H9 (cell line): Measurements from ENCODE around the gene SPIB. TPM values are rescaled to one million over a fixed set of nuclear protein-coding genes. Genes with fewer than 3 reads are reported as not detected.

ENCODE experiments used
- DNase-seq: peaks from one replicate; pipeline ENCODE4 v3.0.0-alpha.2; 2017
- H2AFZ ChIP-seq: one replicate; pipeline ENCODE4 v1.6.1; 2013; ENCODE audit warnings: mild to moderate bottlenecking, low read length, control low read depth, moderate library complexity
- H2AK5ac ChIP-seq: 2 replicates; pipeline ENCODE4 v1.6.1; 2013; ENCODE audit warnings: low read length, control low read depth, mixed read lengths; ENCODE audit not compliant: insufficient read length
- H2BK120ac ChIP-seq: one replicate; pipeline ENCODE4 v1.6.1; 2013; ENCODE audit warnings: low read depth, mild to moderate bottlenecking, low read length, control low read depth, inconsistent platforms; ENCODE audit not compliant: poor library complexity, severe bottlenecking
- H2BK12ac ChIP-seq: 2 replicates; pipeline ENCODE4 v1.6.1; 2013; ENCODE audit warnings: low read length, control low read depth, mixed read lengths, low read depth; ENCODE audit not compliant: insufficient read length
- H2BK15ac ChIP-seq: 2 replicates; pipeline ENCODE4 v1.6.1; 2013; ENCODE audit warnings: low read depth, low read length, control low read depth
- H2BK20ac ChIP-seq: one replicate; pipeline ENCODE4 v1.6.1; 2013; ENCODE audit warnings: low read depth, mild to moderate bottlenecking, low read length, control low read depth, inconsistent platforms; ENCODE audit not compliant: poor library complexity, severe bottlenecking
- H2BK5ac ChIP-seq: 2 replicates; pipeline ENCODE4 v1.6.1; 2013; ENCODE audit warnings: low read length, control low read depth, mixed read lengths; ENCODE audit not compliant: insufficient read length
- H3K14ac ChIP-seq: 2 replicates; pipeline ENCODE4 v1.6.1; 2013; ENCODE audit warnings: low read length, control low read depth; ENCODE audit not compliant: insufficient read depth
- H3K18ac ChIP-seq: 2 replicates; pipeline ENCODE4 v1.6.1; 2013; ENCODE audit warnings: low read depth, mild to moderate bottlenecking, mixed read lengths, low read length, control low read depth; ENCODE audit not compliant: insufficient read length
- H3K23ac ChIP-seq: 2 replicates; pipeline ENCODE4 v1.6.1; 2013; ENCODE audit warnings: low read length, control low read depth, mixed read lengths, low read depth; ENCODE audit not compliant: insufficient read length
- H3K23me2 ChIP-seq: 2 replicates; pipeline ENCODE4 v1.6.1; 2013; ENCODE audit warnings: low read depth, mild to moderate bottlenecking, mixed read lengths, low read length, control low read depth; ENCODE audit not compliant: insufficient read length, poor library complexity, severe bottlenecking
- H3K27ac ChIP-seq: 2 replicates; pipeline ENCODE4 v1.5.1; 2013; ENCODE audit warnings: low read length, control low read depth, mixed read lengths, low read depth; ENCODE audit not compliant: insufficient read length
- H3K27me3 ChIP-seq: 2 replicates; pipeline ENCODE4 v1.6.1; 2013; ENCODE audit warnings: low read length, control low read depth, inconsistent platforms; ENCODE audit not compliant: insufficient read depth
- H3K4ac ChIP-seq: 2 replicates; pipeline ENCODE4 v1.6.1; 2013; ENCODE audit warnings: low read depth, mild to moderate bottlenecking, control low read depth, inconsistent platforms, low read length, moderate library complexity
- H3K4me1 ChIP-seq: 2 replicates; pipeline ENCODE4 v1.6.1; 2013; ENCODE audit warnings: low read length, control low read depth, inconsistent platforms; ENCODE audit not compliant: insufficient read depth
- H3K4me2 ChIP-seq: 2 replicates; pipeline ENCODE4 v1.6.1; 2013; ENCODE audit warnings: low read length, control low read depth, mixed read lengths; ENCODE audit not compliant: insufficient read length, insufficient read depth
- H3K56ac ChIP-seq: 2 replicates; pipeline ENCODE4 v1.6.1; 2013; ENCODE audit warnings: low read depth, mild to moderate bottlenecking, mixed read lengths, low read length, control low read depth; ENCODE audit not compliant: insufficient read length
- H3K79me1 ChIP-seq: 2 replicates; pipeline ENCODE4 v1.6.1; 2013; ENCODE audit warnings: low read depth, mild to moderate bottlenecking, moderate library complexity, low read length, control low read depth, inconsistent platforms; ENCODE audit not compliant: insufficient read depth, poor library complexity, severe bottlenecking
- H3K79me2 ChIP-seq: 2 replicates; pipeline ENCODE4 v1.6.1; 2013; ENCODE audit warnings: low read length, control low read depth, inconsistent platforms; ENCODE audit not compliant: insufficient read depth
- H3K9ac ChIP-seq: 2 replicates; pipeline ENCODE4 v1.6.1; 2013; ENCODE audit warnings: low read length, control low read depth, mixed read lengths; ENCODE audit not compliant: insufficient read length; ENCODE audit errors: extremely low read depth
- H3K9me3 ChIP-seq: one replicate; pipeline ENCODE4 v1.6.1; 2013; ENCODE audit warnings: low read depth, low read length, inconsistent platforms; ENCODE audit not compliant: control insufficient read depth
- H3T11ph ChIP-seq: one replicate; pipeline ENCODE4 v1.6.1; 2013; ENCODE audit warnings: mild to moderate bottlenecking, low read length, control low read depth, inconsistent platforms
- H4K20me1 ChIP-seq: one replicate; pipeline ENCODE4 v1.6.1; 2013; ENCODE audit not compliant: control insufficient read depth, insufficient read length, insufficient read depth
- H4K5ac ChIP-seq: 2 replicates; pipeline ENCODE4 v1.6.1; 2013; ENCODE audit warnings: low read depth, mild to moderate bottlenecking, mixed read lengths, low read length, control low read depth; ENCODE audit not compliant: insufficient read length
- H4K8ac ChIP-seq: replicated peaks from 2 replicates; pipeline ENCODE4 v1.6.1; 2013; ENCODE audit warnings: low read length, control low read depth, mixed read lengths, low read depth; ENCODE audit not compliant: insufficient read length
- H4K91ac ChIP-seq: 2 replicates; pipeline ENCODE4 v1.6.1; 2013; ENCODE audit warnings: low read depth, mild to moderate bottlenecking, moderate library complexity, mixed read lengths, low read length, control low read depth; ENCODE audit not compliant: insufficient read length
- H3K27ac Mint-ChIP-seq, 3 experiments: 2 replicates in 2 of 3; 3 replicates in 1 of 3; pipeline ENCODE4 v1.8.0; 2020 to 2021; ENCODE audit warnings: mixed read lengths in 3 of 3, mild to moderate bottlenecking in 1 of 3, moderate library complexity in 1 of 3
- H3K27me3 Mint-ChIP-seq: 2 replicates; pipeline ENCODE4 v1.8.0; 2021; ENCODE audit warnings: low read depth, mild to moderate bottlenecking, moderate library complexity, mixed read lengths
- H3K36me3 Mint-ChIP-seq, 3 experiments: 2 replicates in 2 of 3; 3 replicates in 1 of 3; pipeline ENCODE4 v1.8.0; 2020 to 2021; ENCODE audit warnings: low read depth in 3 of 3, mixed read lengths in 3 of 3; ENCODE audit not compliant: insufficient read depth in 1 of 3
- H3K4me1 Mint-ChIP-seq, 2 experiments: 2 replicates each; pipeline ENCODE4 v1.8.0; 2020; ENCODE audit warnings: mixed read lengths in 2 of 2
- H3K4me3 Mint-ChIP-seq, 2 experiments: 2 replicates in 1 of 2; 3 replicates in 1 of 2; pipeline ENCODE4 v1.8.0; 2020 to 2021; ENCODE audit warnings: mild to moderate bottlenecking in 2 of 2, mixed read lengths in 2 of 2, moderate library complexity in 1 of 2
- H3K9me3 Mint-ChIP-seq, 2 experiments: 2 replicates in 1 of 2; 3 replicates in 1 of 2; pipeline ENCODE4 v1.8.0; 2020; ENCODE audit warnings: mild to moderate bottlenecking in 2 of 2, mixed read lengths in 2 of 2, moderate library complexity in 1 of 2
- CTCF ChIP-seq: fragments of 200-600 bp; sonication (generic); conservative IDR thresholded peaks from 3 replicates; pipeline ENCODE4 v1.8.0; 2021; ENCODE audit warnings: antibody characterized with exemption, mild to moderate bottlenecking
- WGBS: extraction: QIAGEN DNeasy Blood & Tissue Kit; methylation state at CpG from one replicate; pipeline ENCODE4 v1.1.7; 2013; ENCODE audit warnings: missing lambda C conversion rate, low lambda C conversion rate, mixed read lengths; ENCODE audit not compliant: insufficient read length; ENCODE audit errors: extremely low coverage; 5-methylcytosine and 5-hydroxymethylcytosine counted together
- total RNA-seq: library from RNA; stranded (reverse); gene quantifications from 2 replicates; pipeline ENCODE4 v1.2.1, GENCODE V29; 2021

SPIB gene
- total RNA-seq, 1 experiment from 2014 or later = 33.3 TPM

GRCh38 chr19:50435627-50436026, 16.9 kb downstream of the SPIB start:
- Histone ChIP-seq H3K27me3 (no peaks in the 10 kb centered on the region), H4K20me1 (no peaks in the 10 kb centered on the region), H3K79me1 (no peaks in the 10 kb centered on the region), H2AFZ (no peak overlapping the region), H3K56ac (no peak overlapping the region), H2BK5ac (no peak overlapping the region), H3K14ac (no peak overlapping the region; the same call in 1 of the 2 replicates), H2AK5ac (no peak overlapping the region), H2BK120ac (no peak overlapping the region), H2BK12ac (no peak overlapping the region), H3K23me2 (peaks cover 12% of the 10 kb centered on the region), H3K9me3 (no peaks in the 10 kb centered on the region), H3K18ac (no peak overlapping the region), H3K79me2 (no peaks in the 10 kb centered on the region), H4K5ac (no peak overlapping the region), H2BK20ac (no peak overlapping the region), H3K4me2 (no peak overlapping the region), H3K4ac (no peak overlapping the region), H3K27ac (no peak overlapping the region), H3K9ac (no peak overlapping the region), H4K91ac (no peak overlapping the region), H3T11ph (no peak overlapping the region), H3K4me1 (peaks cover 3% of the 10 kb centered on the region; the same call in 1 of the 2 replicates), H2BK15ac (no peak overlapping the region; the same call in 1 of the 2 replicates), H4K8ac (no peak overlapping the region), H3K23ac (no peak overlapping the region)
- Mint-ChIP-seq H3K4me1 (peaks cover 22 to 25% of the 10 kb centered on the region in 2 experiments), H3K9me3 (no peaks in the 10 kb centered on the region; a peak in 1 of 5 replicates), H3K27ac (no peak overlapping the region), H3K27me3 (peaks cover 16% of the 10 kb centered on the region), H3K4me3 (no peak overlapping the region), H3K36me3 (peaks cover 0 to 2% (median 0%) of the 10 kb centered on the region in 3 experiments; a peak in 2 of 7 replicates)
- TF ChIP-seq CTCF = no peak
- WGBS = no CpG with 5 or more reads among the region's 12 CpGs
- DNase-seq = no peak
